Measurements from ENCODE around the gene PDCD1LG2. TPM values are rescaled to one million over a fixed set of nuclear protein-coding genes. Genes with fewer than 3 reads are reported as not detected.

The PDCD1LG2 gene
- total RNA-seq, 1 donor from 2014 or later, result 0.25 TPM

Other genes starting within 250 kb of the PDCD1LG2 start
- gene RLN2, start 205.8 kb upstream of the PDCD1LG2 start, total RNA-seq, result not detected
- gene RLN1, start 170.7 kb upstream of the PDCD1LG2 start, total RNA-seq, result not detected
- gene PLGRKT, start 72.6 kb upstream of the PDCD1LG2 start, total RNA-seq, result 16.5 TPM
- 0.49 TPM for gene CD274, start 60.0 kb upstream of the PDCD1LG2 start, total RNA-seq
- 22.9 TPM for gene RIC1, start 118.6 kb downstream of the PDCD1LG2 start, total RNA-seq

Data from temporal lobe (tissue), 1 donor.